GM19239 (cell line): ENCODE data around the gene UGCG.

ENCODE experiments used
- DNase-seq: peaks from one replicate; pipeline ENCODE4 v3.0.0; 2011; ENCODE audit warnings: low spot score; ENCODE audit not compliant: insufficient read length
- FAIRE-seq: peaks from 2 replicates; lab custom pipeline; 2011; peaks lifted over from hg19 to GRCh38; lab: Jason Lieb, UNC

Gene UGCG

GRCh38 chr9:111915425-111915758 is 18.8 kb downstream of the UGCG start:
- FAIRE-seq (peak; percentile 83), DNase-seq (no peak)

DNA sequence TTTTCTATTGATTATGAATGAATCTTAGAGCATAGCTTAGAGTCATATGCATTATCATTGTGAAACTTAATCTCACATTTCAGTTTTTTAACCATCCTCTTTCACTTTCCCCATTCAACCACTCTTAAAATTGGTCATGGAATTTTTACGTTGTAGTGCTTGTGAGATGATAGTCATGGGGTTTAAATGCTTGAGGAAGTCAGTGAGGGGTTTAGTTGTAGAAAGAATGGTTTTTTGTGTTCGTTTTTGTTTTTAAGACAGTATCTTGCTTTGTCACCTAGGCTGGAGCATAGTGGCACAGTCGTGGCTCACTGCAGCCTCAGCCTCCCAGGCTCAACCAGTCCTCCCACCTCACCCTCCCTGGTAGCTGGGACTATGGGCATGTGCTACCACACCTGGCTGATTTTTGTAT is 19.6 kb downstream of the UGCG start:
- DNase-seq, result no peak
- FAIRE-seq, result peak; percentile 91

GRCh38 chr9:111917201-111917600 is 20.6 kb downstream of the UGCG start:
- FAIRE-seq (peak; percentile 47), DNase-seq (no peak)

GRCh38 chr9:111917980-111918379 is 21.4 kb downstream of the UGCG start:
- DNase-seq (no peak), FAIRE-seq (no peak)

DNA sequence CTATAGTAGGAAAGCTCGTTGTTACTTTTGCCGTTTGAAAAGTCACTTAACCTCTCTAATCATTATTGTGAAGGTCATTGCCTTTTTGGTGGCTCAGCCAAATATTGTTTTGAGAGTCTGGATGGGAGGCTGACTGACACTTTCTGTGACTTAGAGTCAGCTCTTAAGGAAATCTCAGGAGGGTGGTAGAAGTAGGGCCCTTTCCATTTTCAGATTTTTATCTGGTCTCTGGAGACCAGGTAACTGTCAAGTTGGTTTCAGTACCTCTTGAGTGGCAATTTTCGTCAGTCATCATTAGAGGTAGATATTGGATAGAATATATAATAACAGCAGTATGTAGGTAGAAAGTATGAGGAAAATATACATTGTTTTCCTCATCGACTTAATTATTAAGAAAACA is 23.3 kb downstream of the UGCG start:
- peak; percentile 51 for FAIRE-seq
- no peak for DNase-seq

DNA sequence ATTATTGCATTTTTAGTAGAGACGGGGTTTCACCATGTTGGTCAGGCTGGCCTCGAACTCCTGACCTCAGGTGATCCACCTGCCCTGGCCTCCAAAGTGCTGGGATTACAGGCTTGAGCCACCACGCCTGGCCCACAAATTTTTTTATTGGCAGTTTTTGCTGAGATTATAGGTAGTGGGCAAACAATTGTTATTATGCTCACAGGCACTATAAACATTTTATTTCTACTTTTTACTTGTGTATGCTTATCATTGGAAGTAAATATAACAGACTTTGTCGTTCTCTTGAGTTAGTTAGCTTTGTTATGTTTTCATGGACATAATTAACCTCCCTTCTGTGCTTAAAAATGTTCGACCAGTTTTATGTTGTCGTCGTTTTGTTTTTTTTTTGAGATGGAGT is 23.9 kb downstream of the UGCG start:
- DNase-seq, result no peak
- FAIRE-seq, result no peak

DNA sequence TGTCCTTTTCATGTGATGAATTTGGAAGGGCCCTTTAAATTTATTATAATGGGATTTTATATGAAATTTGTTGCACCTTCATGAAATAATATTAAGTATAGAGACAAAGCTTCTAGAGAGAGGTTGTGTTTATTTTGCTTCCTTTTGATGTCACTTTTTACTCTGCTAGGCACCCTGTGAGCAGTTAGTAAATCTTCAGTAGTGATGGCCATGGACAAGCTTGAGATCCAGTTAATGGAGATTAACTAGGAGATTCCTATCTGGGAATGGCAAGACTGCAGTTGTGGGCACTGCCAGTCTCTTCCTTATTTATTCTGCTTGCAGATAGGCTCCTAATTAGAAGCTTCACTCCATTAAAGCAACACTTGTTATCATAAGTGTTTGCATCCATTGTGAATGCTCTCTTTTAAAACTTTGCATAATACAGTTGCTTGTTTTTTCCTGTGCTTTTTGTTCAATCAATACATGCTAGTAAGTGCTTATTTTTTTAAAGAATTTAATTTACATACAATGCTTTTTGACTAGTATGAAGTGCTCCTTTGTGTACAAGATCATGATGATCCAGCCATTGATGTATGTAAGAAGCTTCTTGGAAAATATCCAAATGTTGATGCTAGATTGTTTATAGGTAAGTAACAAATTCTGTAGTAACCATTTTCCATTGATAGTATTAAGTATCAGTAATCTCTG is 25.9 kb downstream of the UGCG start:
- DNase-seq, result no peak
- no peak for FAIRE-seq

DNA sequence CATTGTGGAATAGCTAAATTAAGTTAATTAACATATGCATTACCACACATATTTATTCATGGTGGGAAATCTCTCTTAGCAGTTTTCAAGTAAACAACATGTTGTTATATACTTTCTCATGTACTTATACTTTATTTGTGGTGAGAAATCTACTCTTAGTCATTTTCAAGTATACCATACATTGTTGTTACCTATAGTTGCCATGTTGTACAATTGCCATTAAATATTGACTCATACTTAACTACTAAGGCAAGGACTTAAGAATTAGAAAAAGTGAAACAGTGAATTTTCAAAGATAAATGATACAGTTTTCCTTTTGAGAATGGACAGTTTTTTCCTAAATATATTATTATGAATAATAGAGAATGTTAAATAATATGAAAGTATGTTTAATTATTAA is 27.7 kb downstream of the UGCG start:
- DNase-seq, result no peak
- FAIRE-seq, result no peak

DNA sequence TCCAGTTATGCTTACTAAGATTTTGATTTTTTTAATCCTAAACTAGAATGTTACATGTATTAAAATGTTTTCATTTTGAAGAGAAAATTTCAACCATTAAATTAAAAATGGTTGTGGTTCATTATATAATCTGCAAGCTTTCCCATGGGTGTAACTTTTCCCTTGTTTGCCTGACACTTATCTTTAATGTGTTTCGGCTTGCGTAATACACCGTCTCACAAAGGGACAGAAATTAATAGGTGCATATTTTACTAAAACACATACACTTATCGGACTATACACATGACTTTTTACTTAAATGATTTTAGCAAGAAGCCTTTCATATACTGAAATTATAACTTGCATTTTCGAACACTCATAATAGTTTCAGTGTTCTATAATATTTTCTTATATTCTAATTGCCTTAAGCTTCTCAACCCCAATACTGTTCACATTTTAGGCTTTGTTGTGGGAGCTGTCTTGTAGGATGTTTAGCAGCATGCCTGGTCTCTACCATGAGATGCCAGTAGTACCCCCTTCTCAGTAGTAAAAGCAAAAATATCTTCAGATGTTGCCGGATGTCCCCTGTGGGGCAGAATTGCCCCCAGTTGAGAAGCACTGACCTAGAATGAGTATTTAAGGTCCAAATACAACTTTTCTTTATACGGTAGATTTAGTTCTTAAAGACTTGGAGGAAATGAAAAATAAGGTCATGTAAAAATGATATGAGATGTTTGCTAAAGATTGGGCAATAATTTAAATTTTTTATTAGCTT is 28.6 kb downstream of the UGCG start:
- no peak for DNase-seq
- no peak for FAIRE-seq

DNA sequence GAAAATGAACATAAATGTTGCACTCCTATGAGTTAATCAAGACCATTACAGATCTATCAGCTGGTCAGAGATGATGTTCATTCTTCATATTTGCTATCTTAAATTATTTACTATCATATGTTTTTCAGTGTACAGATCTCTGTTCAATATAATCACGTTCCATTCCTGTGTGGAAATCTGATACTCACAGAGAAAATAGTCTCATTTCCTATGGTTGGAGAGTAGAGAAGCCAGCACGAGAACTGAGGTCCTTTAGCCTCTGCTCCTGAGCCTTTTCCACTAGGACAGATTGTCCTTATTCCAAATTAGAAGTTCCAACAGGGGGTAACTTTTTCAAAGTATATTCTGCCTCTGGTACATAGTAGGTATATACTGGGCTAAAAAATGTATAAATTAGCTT is 29.2 kb downstream of the UGCG start:
- DNase-seq, result no peak
- FAIRE-seq, result peak; percentile 61

- peak; percentile 53 for DNase-seq
- FAIRE-seq, result peak; percentile 97
Measured at GRCh38 chr9:111926421-111926875, 29.8 kb downstream of the UGCG start.

- FAIRE-seq (peak; percentile 71), DNase-seq (no peak)
Measured at GRCh38 chr9:111928359-111928720, 31.7 kb downstream of the UGCG start.

DNA sequence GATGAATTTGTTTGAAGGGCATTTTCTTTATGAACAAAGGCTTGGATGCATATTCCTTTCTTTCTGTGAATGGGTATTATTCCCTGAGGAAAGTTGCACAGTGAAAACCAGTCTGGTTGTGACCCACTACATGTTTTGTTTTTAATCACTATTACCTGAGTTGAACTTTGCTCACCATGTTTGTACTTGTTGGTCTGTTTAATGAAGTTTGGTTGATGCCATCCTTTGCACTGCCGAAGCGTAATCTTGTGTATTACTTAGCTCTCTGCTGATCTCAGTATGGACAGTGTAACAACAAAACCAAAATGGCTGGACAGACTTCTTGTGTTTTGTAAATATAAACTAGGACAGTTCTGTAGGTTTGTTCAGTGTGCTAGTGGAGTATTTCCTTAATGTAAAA is 38.1 kb downstream of the UGCG start:
- DNase-seq (no peak), FAIRE-seq (peak; percentile 40)

DNA sequence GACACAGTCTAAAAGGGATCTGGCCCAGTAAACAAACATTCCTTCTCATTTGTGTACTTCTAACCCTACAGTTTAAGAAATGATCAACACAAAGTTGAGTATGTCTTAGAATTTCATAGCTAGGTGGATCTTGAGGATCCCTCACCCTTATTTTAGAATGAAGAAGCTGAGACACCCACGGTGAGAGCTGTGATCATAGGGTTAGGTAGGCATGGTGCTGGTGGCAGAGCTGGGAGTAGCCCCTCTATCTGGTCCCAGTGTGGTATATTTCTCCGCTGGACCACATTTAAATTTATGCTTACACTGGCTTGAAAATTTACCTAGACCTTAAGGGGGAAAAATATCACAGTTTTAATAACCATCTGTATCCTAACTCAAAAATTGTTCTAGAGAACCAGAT is 39.8 kb downstream of the UGCG start:
- DNase-seq (no peak), FAIRE-seq (no peak)

- FAIRE-seq (no peak), DNase-seq (no peak)
Measured at GRCh38 chr9:111937301-111937700, 40.7 kb downstream of the UGCG start.

GRCh38 chr9:111937781-111938426 is 41.3 kb downstream of the UGCG start:
- no peak for DNase-seq
- FAIRE-seq, result peak; percentile 79

GRCh38 chr9:111938427-111938800 is 41.8 kb downstream of the UGCG start:
- FAIRE-seq (no peak), DNase-seq (no peak)

DNA sequence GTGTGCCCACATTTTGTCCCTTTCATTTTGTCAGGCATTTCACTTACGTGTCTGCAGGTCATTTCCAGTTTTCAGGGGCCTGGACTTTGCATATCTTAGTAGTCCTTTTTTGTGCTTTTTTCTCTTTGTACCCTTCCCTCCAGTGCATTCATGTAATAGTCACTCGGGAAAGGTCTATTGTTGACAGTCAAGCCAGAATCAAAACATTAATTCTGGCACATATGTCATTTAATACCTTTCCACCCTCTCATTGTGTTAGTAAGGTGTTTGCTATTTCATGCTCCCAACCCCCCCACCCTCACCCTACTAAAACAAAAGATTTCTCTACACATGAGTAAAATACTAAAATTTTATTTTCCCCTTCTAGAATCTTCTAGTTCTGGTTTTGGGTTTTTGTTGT is 42.7 kb downstream of the UGCG start:
- FAIRE-seq, result no peak
- no peak for DNase-seq

- DNase-seq (no peak), FAIRE-seq (no peak)
Measured at GRCh38 chr9:111940697-111941096, 44.1 kb downstream of the UGCG start.

DNA sequence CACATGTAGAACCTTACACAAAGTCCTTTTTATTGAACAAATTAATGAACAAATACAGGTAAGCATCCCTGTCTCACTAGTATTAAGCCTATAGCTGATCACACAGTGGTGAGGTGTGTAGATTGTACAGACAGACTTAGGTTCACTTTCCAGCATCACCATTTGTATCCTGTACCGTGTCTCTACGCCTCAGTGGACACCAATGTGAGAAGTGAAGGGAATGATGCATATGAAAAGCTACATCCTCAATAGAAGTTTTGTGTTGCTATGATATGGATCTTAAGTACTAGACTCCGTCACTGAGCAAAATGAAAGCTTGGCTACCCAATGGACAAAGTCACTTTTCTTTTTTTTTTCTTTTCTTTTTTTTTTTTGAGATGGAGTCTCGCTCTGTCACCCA is 46.6 kb downstream of the UGCG start:
- DNase-seq (no peak), FAIRE-seq (no peak)

DNA sequence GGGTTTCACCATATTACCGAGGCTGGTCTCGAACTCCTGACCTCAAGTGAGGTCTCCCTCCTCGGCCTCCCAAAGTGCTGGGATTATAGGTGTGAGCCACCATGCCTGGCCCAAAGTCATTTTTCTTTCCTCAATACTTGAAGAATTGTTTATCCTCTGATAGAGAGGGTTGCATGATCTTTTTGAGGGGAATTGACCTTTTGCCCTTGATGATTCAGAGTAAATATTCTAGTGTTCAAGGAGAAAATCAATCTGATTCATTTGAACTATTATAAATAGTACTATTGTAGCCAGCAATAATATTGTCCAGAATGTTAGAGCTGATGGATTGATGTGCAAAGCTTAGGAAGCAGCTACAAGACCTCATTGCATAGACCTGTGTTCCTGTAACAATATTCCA is 47.1 kb downstream of the UGCG start:
- DNase-seq (no peak), FAIRE-seq (no peak)
